Activated naive CD8-positive, alpha-beta T cell treated with anti-CD3 and anti-CD28 coated beads, Interleukin-2, amount 50 U/mL, for 24 hours (primary cell): ENCODE data around the gene FSIP1.

Source experiments
- ATAC-seq: fragments of 150-1000 bp; cut with Tn5 transposase; one replicate; pipeline ENCODE4 v1.10.0; 2021
- DNase-seq: peaks from one replicate; pipeline ENCODE4 v3.0.0; 2021
- H3K27ac Mint-ChIP-seq: one replicate; pipeline ENCODE4 v1.8.0; 2021; ENCODE audit warnings: mild to moderate bottlenecking, mixed read lengths
- H3K27me3 Mint-ChIP-seq: one replicate; pipeline ENCODE4 v1.8.0; 2021; ENCODE audit warnings: mixed read lengths
- H3K36me3 Mint-ChIP-seq: one replicate; pipeline ENCODE4 v1.8.0; 2021; ENCODE audit warnings: low read depth, mixed read lengths
- H3K4me1 Mint-ChIP-seq: one replicate; pipeline ENCODE4 v1.8.0; 2021; ENCODE audit warnings: mixed read lengths
- H3K4me3 Mint-ChIP-seq: one replicate; pipeline ENCODE4 v1.8.0; 2021; ENCODE audit warnings: mild to moderate bottlenecking, moderate library complexity, mixed read lengths
- H3K9me3 Mint-ChIP-seq: one replicate; pipeline ENCODE4 v1.8.0; 2021; ENCODE audit warnings: mixed read lengths

FSIP1 gene

GRCh38 chr15:39553947-39554693 is 228.5 kb downstream of the FSIP1 start:
- no peak for ATAC-seq
- Mint-ChIP-seq H3K36me3 (no peaks in the 10 kb centered on the region), H3K27ac (no peak overlapping the region), H3K4me1 (peaks cover 8% of the 10 kb centered on the region), H3K27me3 (peaks cover 3% of the 10 kb centered on the region), H3K9me3 (no peaks in the 10 kb centered on the region), H3K4me3 (no peak overlapping the region)
- no peak for DNase-seq

GRCh38 chr15:39552556-39552955 is 230.1 kb downstream of the FSIP1 start:
- ATAC-seq, result no peak
- Mint-ChIP-seq H3K27ac (no peak overlapping the region), H3K36me3 (no peaks in the 10 kb centered on the region), H3K27me3 (peaks cover 3% of the 10 kb centered on the region), H3K4me1 (peaks cover 8% of the 10 kb centered on the region), H3K9me3 (no peaks in the 10 kb centered on the region), H3K4me3 (no peak overlapping the region)
- no peak for DNase-seq

- no peaks in the 10 kb centered on the region for H3K36me3 Mint-ChIP-seq
- H3K4me1 Mint-ChIP-seq, result peaks cover 10% of the 10 kb centered on the region
- peaks cover 3% of the 10 kb centered on the region for H3K9me3 Mint-ChIP-seq
- ATAC-seq (no peak), DNase-seq (no peak)
- peaks cover 3% of the 10 kb centered on the region for H3K27me3 Mint-ChIP-seq
- H3K27ac Mint-ChIP-seq, result no peak overlapping the region
- no peak overlapping the region for H3K4me3 Mint-ChIP-seq
Observed at GRCh38 chr15:39551476-39551875, 231.2 kb downstream of the FSIP1 start.
